Natural killer cell (primary cell): Measurements from ENCODE around the gene ACBD4. TPM values are rescaled to one million over a fixed set of nuclear protein-coding genes. Genes with fewer than 3 reads are reported as not detected.
A peak's percentile ranks its signal among the peaks of the same experiment; 100 is the strongest.

Source experiments
- ATAC-seq, 3 donors: fragments of 150-1000 bp in 2 of 3; fragments of 200-7000 bp in 1 of 3; cut with Tn5 transposase; 1 replicate in 1 of 3; 2 replicates in 2 of 3; pipeline ENCODE4 v1.10.0; 2021; ENCODE audit warnings: mild to moderate bottlenecking in 2 of 3, moderate library complexity in 2 of 3
- DNase-seq, 2 donors: peaks; one replicate each; pipeline versions ENCODE4 v3.0.0 to v3.0.0-alpha.2; 2013 to 2021; ENCODE audit warnings: mixed read lengths in 1 of 2
- H3K27ac ChIP-seq: one replicate; pipeline ENCODE4 v1.5.1; 2013; ENCODE audit warnings: mild to moderate bottlenecking, low read length
- H3K27me3 ChIP-seq: one replicate; pipeline ENCODE4 v1.6.1; 2013; ENCODE audit warnings: low read length; ENCODE audit not compliant: control insufficient read depth, insufficient read depth
- H3K36me3 ChIP-seq: one replicate; pipeline ENCODE4 v1.6.1; 2013; ENCODE audit warnings: low read length; ENCODE audit not compliant: control insufficient read depth, insufficient read depth
- H3K4me1 ChIP-seq: one replicate; pipeline ENCODE4 v1.6.1; 2013; ENCODE audit warnings: low read length; ENCODE audit not compliant: control insufficient read depth, insufficient read depth
- H3K4me3 ChIP-seq: one replicate; pipeline ENCODE4 v1.5.1; 2013; ENCODE audit warnings: low read length
- H3K9me3 ChIP-seq: one replicate; pipeline ENCODE4 v1.6.1; 2013; ENCODE audit warnings: low read length; ENCODE audit not compliant: control insufficient read depth, insufficient read depth
- H3K27ac Mint-ChIP-seq, 2 donors: one replicate each; pipeline ENCODE4 v1.8.0; 2022; ENCODE audit warnings: mild to moderate bottlenecking in 2 of 2, mixed read lengths in 2 of 2, moderate library complexity in 1 of 2
- H3K27me3 Mint-ChIP-seq, 2 donors: one replicate each; pipeline ENCODE4 v1.8.0; 2022; ENCODE audit warnings: low read depth in 2 of 2, mixed read lengths in 2 of 2
- H3K36me3 Mint-ChIP-seq: one replicate; pipeline ENCODE4 v1.8.0; 2022; ENCODE audit warnings: mixed read lengths
- H3K4me1 Mint-ChIP-seq, 2 donors: one replicate each; pipeline ENCODE4 v1.8.0; 2022; ENCODE audit warnings: mixed read lengths in 2 of 2
- H3K4me3 Mint-ChIP-seq: one replicate; pipeline ENCODE4 v1.8.0; 2022; ENCODE audit warnings: mild to moderate bottlenecking, moderate library complexity, mixed read lengths
- H3K9me3 Mint-ChIP-seq, 2 donors: one replicate each; pipeline ENCODE4 v1.8.0; 2022; ENCODE audit warnings: mixed read lengths in 2 of 2
- WGBS: methylation state at CpG from one replicate; pipeline ENCODE4 v1.1.7; 2013; ENCODE audit warnings: missing lambda C conversion rate; ENCODE audit not compliant: insufficient coverage; 5-methylcytosine and 5-hydroxymethylcytosine counted together
- intact Hi-C: fragments of 100-400 bp; cut with micrococcal nuclease; formaldehyde crosslinking; loops from one replicate; pipeline ENCODE4 v1.14.2; 2022
- total RNA-seq, 4 donors: library from RNA; stranded (reverse); fragments of 120-200 nt in 1 of 4; gene quantifications; one replicate each; pipeline versions ENCODE4 v1.2.3 to v1.2.4, GENCODE V29; 2013 to 2022
- TF ChIP-seq, protein P1 (sequence below): fragments of 200-600 bp; IDR thresholded peaks from one replicate; pipeline ENCODE4 v1.8.0; 2022; ENCODE audit warnings: antibody characterized with exemption

Gene ACBD4
- total RNA-seq, 3 donors from 2014 or later (not counting 1 experiment from before 2014, with no cell fraction given), result 12.0 to 15.9 (median 14.2) TPM

DNA sequence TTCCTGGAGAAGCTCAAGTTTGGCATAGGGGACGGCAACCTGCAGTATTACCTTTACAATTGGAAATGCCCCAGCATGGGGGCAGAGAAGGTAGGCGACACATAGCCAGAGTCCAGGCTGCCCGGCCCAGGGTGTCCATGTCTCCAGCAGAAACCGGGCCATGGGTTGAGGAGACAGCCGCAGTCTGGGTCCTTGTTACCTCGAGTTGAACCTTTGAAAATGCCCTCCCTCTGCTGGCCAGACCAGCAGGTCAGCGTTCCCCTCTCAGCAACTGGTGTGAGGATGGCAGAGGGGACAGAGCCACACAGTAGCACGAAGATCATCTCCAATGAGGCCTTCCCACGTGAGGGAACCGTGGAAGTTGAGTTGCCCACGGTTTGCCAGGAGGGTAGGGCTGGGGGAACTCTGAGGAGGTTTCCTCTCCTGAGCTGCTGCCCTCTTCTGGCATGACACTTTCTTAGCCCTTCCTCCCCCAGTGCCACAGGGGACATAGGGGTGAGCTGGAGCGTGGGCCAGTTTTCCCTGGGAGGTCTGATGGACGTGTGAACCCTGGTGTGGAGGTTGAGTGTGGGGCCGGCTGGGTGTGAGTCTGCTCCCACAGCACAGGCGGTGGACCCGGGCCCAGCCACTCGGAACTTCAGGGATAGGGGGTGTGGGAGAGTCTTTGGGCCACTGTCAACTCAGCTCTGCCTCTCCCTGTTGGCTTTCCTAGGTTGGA lies 30.4 kb upstream of the ACBD4 start:
- Histone ChIP-seq H3K4me3 (no peak overlapping the region), H3K4me1 (no peaks in the 10 kb centered on the region), H3K27ac (no peak overlapping the region), H3K27me3 (no peaks in the 10 kb centered on the region), H3K36me3 (peaks cover 62% of the 10 kb centered on the region), H3K9me3 (no peaks in the 10 kb centered on the region)
- Mint-ChIP-seq H3K27me3 (no peaks in the 10 kb centered on the region), H3K4me3 (no peak overlapping the region), H3K9me3 (no peaks in the 10 kb centered on the region), H3K4me1 (peaks cover 0 to 6% of the 10 kb centered on the region in 2 donors), H3K36me3 (no peaks in the 10 kb centered on the region), H3K27ac (no peak overlapping the region)
- TF ChIP-seq, protein P1, sequence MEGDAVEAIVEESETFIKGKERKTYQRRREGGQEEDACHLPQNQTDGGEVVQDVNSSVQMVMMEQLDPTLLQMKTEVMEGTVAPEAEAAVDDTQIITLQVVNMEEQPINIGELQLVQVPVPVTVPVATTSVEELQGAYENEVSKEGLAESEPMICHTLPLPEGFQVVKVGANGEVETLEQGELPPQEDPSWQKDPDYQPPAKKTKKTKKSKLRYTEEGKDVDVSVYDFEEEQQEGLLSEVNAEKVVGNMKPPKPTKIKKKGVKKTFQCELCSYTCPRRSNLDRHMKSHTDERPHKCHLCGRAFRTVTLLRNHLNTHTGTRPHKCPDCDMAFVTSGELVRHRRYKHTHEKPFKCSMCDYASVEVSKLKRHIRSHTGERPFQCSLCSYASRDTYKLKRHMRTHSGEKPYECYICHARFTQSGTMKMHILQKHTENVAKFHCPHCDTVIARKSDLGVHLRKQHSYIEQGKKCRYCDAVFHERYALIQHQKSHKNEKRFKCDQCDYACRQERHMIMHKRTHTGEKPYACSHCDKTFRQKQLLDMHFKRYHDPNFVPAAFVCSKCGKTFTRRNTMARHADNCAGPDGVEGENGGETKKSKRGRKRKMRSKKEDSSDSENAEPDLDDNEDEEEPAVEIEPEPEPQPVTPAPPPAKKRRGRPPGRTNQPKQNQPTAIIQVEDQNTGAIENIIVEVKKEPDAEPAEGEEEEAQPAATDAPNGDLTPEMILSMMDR, result no peak
- no peak for DNase-seq
- 95% methylated on average over 17 of the region's 17 CpGs for WGBS
- intact Hi-C loops, result no loop called here
- ATAC-seq, result no peak

DNA sequence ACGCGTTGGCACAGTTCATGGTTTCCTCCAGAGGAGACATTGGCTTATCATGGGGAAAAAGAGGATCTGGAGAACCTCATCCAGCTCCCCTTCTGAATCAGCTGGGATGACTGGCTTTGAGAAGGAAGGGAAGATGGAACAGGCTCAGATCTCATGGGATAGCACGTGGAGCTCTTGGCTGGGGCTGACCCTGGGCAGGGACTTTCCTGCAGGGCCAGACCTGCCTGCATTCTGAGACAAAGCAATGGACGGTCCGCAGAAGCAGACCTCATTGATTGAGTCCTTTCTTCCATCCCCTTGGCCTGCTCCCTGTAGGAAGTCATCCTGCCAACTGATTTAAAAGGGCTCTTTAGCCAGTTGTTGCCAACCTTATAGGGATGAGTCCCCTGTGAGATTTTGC lies 29.4 kb upstream of the ACBD4 start:
- Mint-ChIP-seq H3K27ac (peak overlapping the region in 1 of 2 donors; percentile 27), H3K9me3 (no peaks in the 10 kb centered on the region), H3K4me1 (peaks cover 0 to 6% of the 10 kb centered on the region in 2 donors), H3K36me3 (no peaks in the 10 kb centered on the region), H3K27me3 (no peaks in the 10 kb centered on the region), H3K4me3 (no peak overlapping the region)
- ATAC-seq (no peak), DNase-seq (no peak)
- no peak overlapping the region for H3K27ac ChIP-seq
- no peaks in the 10 kb centered on the region for H3K4me1 ChIP-seq
- intact Hi-C loops, result no loop called here
- TF ChIP-seq, protein P1, result no peak
- H3K9me3 ChIP-seq, result no peaks in the 10 kb centered on the region
- H3K4me3 ChIP-seq, result no peak overlapping the region
- 92% methylated on average over 5 of the region's 5 CpGs for whole genome bisulfite sequencing
- H3K36me3 ChIP-seq, result peaks cover 60% of the 10 kb centered on the region
- no peaks in the 10 kb centered on the region for H3K27me3 ChIP-seq

DNA sequence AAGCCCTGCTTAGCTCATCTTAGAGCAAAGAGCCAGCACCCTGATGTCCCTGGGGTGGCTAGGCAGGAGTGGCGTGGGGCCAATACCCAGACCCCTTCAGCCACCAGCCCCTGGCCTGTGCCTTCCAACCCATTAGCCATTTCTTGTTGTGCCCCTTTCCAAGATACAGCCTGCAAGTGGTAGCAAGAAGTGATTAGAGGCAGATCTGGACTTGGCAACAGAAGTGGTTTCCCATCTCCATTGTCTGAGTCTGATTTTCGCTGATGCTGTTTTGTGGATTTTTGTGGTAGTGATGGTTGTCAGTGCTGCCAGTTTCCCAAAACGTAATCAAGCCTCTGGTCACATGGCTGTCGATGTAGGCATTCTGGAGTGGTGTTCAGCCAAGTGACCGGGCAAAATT lies 28.9 kb upstream of the ACBD4 start:
- TF ChIP-seq, protein P1, result no peak
- H3K4me1 ChIP-seq, result no peaks in the 10 kb centered on the region
- no peak overlapping the region for H3K4me3 ChIP-seq
- Mint-ChIP-seq H3K36me3 (no peaks in the 10 kb centered on the region), H3K4me3 (no peak overlapping the region), H3K9me3 (no peaks in the 10 kb centered on the region), H3K4me1 (peaks cover 0 to 6% of the 10 kb centered on the region in 2 donors), H3K27ac (peak overlapping the region in 1 of 2 donors; percentile 27), H3K27me3 (no peaks in the 10 kb centered on the region)
- H3K27me3 ChIP-seq, result no peaks in the 10 kb centered on the region
- intact Hi-C loops, result no loop called here
- H3K9me3 ChIP-seq, result no peaks in the 10 kb centered on the region
- H3K27ac ChIP-seq, result no peak overlapping the region
- DNase-seq (no peak), ATAC-seq (no peak)
- WGBS, result 97% methylated on average over 5 of the region's 5 CpGs
- H3K36me3 ChIP-seq, result peaks cover 57% of the 10 kb centered on the region
